HFF-Myc (cell line): ENCODE data around the gene MCTP1.

Source experiments
- DNase-seq: peaks from one replicate; pipeline ENCODE4 v3.0.0-alpha.2; 2011; ENCODE audit warnings: low read depth; ENCODE audit errors: extremely low read depth
- H3K4me3 ChIP-seq: replicated peaks from 2 replicates; pipeline ENCODE4 v1.5.1; 2011; ENCODE audit warnings: low read depth, mild to moderate bottlenecking, control low read depth, low read length
- TF ChIP-seq, protein P1 (sequence below): IDR thresholded peaks from 2 replicates; pipeline ENCODE4 v1.5.1; 2012; ENCODE audit warnings: mild to moderate bottlenecking, low read depth, low read length, control low read depth; ENCODE audit errors: missing control alignments

MCTP1 gene

DNA sequence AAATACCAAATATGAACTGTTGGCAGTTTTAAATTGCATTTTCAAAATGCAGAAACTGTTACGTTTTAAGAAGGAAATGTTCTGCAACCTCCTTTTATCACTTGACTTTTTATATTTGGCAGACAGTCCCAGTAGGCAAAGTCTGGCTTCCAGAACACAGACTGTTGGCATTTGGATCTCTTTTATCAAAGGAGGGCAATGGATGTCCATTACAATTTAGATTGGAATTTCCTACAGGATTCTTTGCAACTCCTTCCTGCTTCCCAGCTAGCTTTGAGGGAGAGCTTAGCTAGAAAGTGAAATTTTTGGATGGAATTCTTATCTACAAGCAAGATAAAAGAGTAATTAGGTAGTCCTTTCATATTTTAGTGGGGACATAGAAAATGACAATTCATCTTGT, 523.8 kb downstream of the MCTP1 start:
- H3K4me3 ChIP-seq: no peak overlapping the region
- TF ChIP-seq, protein P1, sequence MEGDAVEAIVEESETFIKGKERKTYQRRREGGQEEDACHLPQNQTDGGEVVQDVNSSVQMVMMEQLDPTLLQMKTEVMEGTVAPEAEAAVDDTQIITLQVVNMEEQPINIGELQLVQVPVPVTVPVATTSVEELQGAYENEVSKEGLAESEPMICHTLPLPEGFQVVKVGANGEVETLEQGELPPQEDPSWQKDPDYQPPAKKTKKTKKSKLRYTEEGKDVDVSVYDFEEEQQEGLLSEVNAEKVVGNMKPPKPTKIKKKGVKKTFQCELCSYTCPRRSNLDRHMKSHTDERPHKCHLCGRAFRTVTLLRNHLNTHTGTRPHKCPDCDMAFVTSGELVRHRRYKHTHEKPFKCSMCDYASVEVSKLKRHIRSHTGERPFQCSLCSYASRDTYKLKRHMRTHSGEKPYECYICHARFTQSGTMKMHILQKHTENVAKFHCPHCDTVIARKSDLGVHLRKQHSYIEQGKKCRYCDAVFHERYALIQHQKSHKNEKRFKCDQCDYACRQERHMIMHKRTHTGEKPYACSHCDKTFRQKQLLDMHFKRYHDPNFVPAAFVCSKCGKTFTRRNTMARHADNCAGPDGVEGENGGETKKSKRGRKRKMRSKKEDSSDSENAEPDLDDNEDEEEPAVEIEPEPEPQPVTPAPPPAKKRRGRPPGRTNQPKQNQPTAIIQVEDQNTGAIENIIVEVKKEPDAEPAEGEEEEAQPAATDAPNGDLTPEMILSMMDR: no peak
- no peak for DNase-seq

DNA sequence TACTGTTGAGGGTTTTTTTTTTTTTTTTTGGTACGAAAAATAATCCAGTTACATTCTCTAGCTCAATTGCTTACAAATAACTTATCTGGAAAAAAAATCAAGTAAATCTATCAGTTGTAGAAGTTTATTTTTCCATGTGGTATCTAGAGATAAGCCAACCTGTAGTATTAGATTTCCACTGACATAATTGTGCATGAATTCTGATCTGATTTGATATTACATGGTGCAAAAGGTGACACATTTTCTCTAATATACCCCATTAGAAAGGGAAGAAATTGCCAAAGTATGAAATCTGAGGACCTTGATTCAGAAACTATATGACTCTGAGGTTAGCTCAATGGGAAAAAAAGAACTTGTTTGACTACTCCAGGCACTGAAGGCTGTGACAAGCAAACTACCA, 524.9 kb downstream of the MCTP1 start:
- no peak overlapping the region for H3K4me3 ChIP-seq
- no peak for DNase-seq
- TF ChIP-seq, protein P1: no peak

DNA sequence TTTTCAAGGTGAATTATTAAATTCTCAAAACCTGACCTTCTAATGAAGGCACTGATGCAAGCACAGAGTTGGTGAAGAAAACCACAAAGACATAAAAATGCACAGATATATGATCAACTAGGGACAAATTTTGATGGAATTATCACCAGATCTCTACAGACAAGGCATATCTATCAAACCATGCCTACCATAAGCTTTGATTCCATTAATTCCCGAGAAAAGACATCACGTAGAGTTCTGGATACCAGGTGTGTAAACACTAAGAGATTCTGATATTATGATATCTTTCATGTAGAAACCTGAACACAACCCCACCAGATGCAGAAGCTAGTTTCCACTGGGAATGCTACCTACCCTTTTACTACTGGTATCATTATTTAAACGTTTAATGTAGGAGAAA, 525.9 kb downstream of the MCTP1 start:
- DNase-seq: no peak
- H3K4me3 ChIP-seq: no peak overlapping the region
- TF ChIP-seq, protein P1: no peak

DNA sequence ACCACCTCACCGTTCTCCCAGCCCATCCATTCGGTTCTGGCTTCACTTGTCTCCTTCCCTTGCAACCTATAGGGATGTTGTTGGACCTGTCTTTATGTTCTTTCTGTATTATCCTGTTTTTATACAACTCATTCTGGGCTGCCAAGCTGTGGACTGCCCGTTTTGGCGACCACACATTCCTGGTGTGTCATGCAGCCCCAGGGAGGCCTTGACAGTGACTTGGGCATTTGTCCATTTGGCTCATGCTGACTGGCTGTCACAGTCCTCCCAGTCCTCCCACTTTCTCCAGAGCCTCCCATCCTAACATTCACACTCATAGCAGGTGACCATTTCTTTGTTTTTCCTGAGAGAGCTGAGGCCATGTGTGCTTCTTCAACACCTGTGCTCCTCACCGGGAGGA, 530.1 kb downstream of the MCTP1 start:
- TF ChIP-seq, protein P1: no peak
- H3K4me3 ChIP-seq: no peak overlapping the region
- DNase-seq: no peak

DNA sequence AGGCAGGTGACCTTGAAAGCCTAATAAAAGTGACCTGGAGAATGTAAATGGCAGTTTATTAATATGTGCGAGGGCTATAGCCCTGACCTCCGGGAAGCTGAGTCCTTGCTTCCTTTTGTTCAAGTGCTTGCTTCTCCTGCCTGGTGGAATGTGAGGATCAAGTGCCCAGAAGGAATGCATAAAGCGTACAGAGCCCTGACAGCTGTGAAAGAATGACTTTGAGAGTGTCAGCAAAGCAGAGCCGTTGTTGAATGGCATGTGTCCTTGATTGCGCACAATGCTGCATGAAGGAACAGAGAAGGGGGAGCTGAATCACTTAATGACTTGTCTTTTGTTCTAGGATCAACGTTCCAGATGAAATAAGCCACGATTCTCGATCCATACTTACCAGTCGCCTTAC, 533.4 kb downstream of the MCTP1 start:
- TF ChIP-seq, protein P1: no peak
- DNase-seq: no peak
- H3K4me3 ChIP-seq: no peak overlapping the region

DNA sequence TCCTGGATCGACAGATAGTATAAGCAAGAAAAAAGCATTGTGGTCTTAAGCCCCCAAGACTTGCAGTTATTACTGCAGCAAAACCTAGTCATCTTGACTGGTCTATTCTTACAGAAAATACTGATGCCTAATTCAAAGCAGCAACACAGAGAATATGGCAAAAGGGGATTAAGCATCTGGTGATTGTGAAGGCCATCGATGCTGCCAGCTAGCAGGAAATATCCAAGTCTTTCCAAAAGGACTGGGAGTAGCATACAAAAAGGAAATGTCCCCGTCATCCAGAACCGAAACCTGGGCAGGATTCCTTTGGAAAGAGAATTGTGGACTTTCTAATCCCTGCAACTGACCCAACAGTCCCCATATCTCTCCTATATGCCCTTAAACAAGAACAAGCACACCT, 534.2 kb downstream of the MCTP1 start:
- TF ChIP-seq, protein P1: no peak
- no peak for DNase-seq
- H3K4me3 ChIP-seq: no peak overlapping the region

DNA sequence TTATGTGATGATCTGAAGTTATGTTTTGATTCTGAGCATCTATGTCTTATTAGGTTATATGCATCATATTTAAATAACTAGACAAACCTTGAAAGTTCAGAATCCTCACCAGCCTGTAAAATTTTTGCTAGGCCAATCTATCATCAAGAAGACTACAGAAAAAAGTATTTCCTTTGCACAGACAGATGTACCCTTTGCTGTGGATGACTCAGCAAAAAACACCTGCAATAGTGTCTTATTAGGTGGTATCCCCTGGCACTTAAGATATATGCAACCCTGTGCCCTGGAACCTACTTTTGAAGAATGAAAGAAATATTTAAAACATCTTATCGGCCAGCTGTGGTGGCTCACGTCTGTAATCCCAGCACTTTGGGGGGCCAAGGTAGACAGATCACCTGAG, 535.9 kb downstream of the MCTP1 start:
- H3K4me3 ChIP-seq: no peak overlapping the region
- TF ChIP-seq, protein P1: no peak
- DNase-seq: no peak
